ES-I3 (cell line): ENCODE results near the gene PMEPA1.

Source experiments
- H3K36me3 ChIP-seq: 2 replicates; pipeline ENCODE4 v1.6.1; 2013; ENCODE audit warnings: mild to moderate bottlenecking, low read length, control low read depth, moderate library complexity; ENCODE audit not compliant: insufficient read depth
- H3K4me1 ChIP-seq: 2 replicates; pipeline ENCODE4 v1.6.1; 2013; ENCODE audit warnings: mild to moderate bottlenecking, control low read depth, low read length; ENCODE audit not compliant: insufficient read depth
- H3K9ac ChIP-seq: 2 replicates; pipeline ENCODE4 v1.6.1; 2013; ENCODE audit warnings: low read depth, mild to moderate bottlenecking, low read length, moderate library complexity
- H3K9me3 ChIP-seq: 2 replicates; pipeline ENCODE4 v1.6.1; 2013; ENCODE audit warnings: mild to moderate bottlenecking, low read length, moderate library complexity; ENCODE audit not compliant: control insufficient read depth, insufficient read depth

PMEPA1 gene

GRCh38 chr20:57603120-57603519, 106.7 kb downstream of the PMEPA1 start:
- Histone ChIP-seq H3K9ac (no peak overlapping the region), H3K9me3 (no peaks in the 10 kb centered on the region), H3K4me1 (no peaks in the 10 kb centered on the region), H3K36me3 (no peaks in the 10 kb centered on the region)

- Histone ChIP-seq H3K9me3 (no peaks in the 10 kb centered on the region), H3K9ac (no peak overlapping the region), H3K36me3 (no peaks in the 10 kb centered on the region), H3K4me1 (no peaks in the 10 kb centered on the region)
Measured at GRCh38 chr20:57601737-57602136, 108.1 kb downstream of the PMEPA1 start.

- H3K4me1 ChIP-seq, result no peaks in the 10 kb centered on the region
- H3K9ac ChIP-seq, result no peak overlapping the region
- no peaks in the 10 kb centered on the region for H3K9me3 ChIP-seq
- no peaks in the 10 kb centered on the region for H3K36me3 ChIP-seq
Measured at GRCh38 chr20:57601211-57601570, 108.6 kb downstream of the PMEPA1 start.

GRCh38 chr20:57600320-57601210, 109.2 kb downstream of the PMEPA1 start:
- Histone ChIP-seq H3K36me3 (no peaks in the 10 kb centered on the region), H3K9ac (no peak overlapping the region), H3K4me1 (no peaks in the 10 kb centered on the region), H3K9me3 (no peaks in the 10 kb centered on the region)

GRCh38 chr20:57598491-57598890, 111.3 kb downstream of the PMEPA1 start:
- Histone ChIP-seq H3K9ac (no peak overlapping the region), H3K36me3 (no peaks in the 10 kb centered on the region; the same call in 1 of the 2 replicates), H3K4me1 (no peaks in the 10 kb centered on the region), H3K9me3 (no peaks in the 10 kb centered on the region)
